Activated naive CD4-positive, alpha-beta T cell treated with anti-CD3 and anti-CD28 coated beads for 36 hours (primary cell): ENCODE results near the gene UBTD1. TPM values are rescaled to one million over a fixed set of nuclear protein-coding genes. Genes with fewer than 3 reads are reported as not detected.

Source experiments
- CTCF ChIA-PET: fragments of 350-600 bp; sonication (Branson Sonifier 250); formaldehyde crosslinking; loops from one replicate; lab custom pipeline; 2021; ENCODE audit warnings: antibody characterized with exemption; lab: Charles Lee
- DNase-seq: peaks from one replicate; pipeline ENCODE4 v3.0.0-alpha.2; 2020
- H3K27ac Mint-ChIP-seq: one replicate; pipeline ENCODE4 v1.8.0; 2021; ENCODE audit warnings: mild to moderate bottlenecking, mixed read lengths
- H3K27me3 Mint-ChIP-seq: one replicate; pipeline ENCODE4 v1.8.0; 2021; ENCODE audit warnings: low read depth, mixed read lengths
- H3K36me3 Mint-ChIP-seq: one replicate; pipeline ENCODE4 v1.8.0; 2021; ENCODE audit warnings: low read depth, mixed read lengths
- H3K4me1 Mint-ChIP-seq: one replicate; pipeline ENCODE4 v1.8.0; 2021; ENCODE audit warnings: low read depth, mixed read lengths
- H3K4me3 Mint-ChIP-seq: one replicate; pipeline ENCODE4 v1.8.0; 2021; ENCODE audit warnings: mild to moderate bottlenecking, moderate library complexity, mixed read lengths
- H3K9me3 Mint-ChIP-seq: one replicate; pipeline ENCODE4 v1.8.0; 2021; ENCODE audit warnings: mixed read lengths
- intact Hi-C: fragments of 100-400 bp; cut with micrococcal nuclease; formaldehyde crosslinking; loops from one replicate; pipeline ENCODE4 v1.15.1; 2023
- total RNA-seq, 2 experiments: library from RNA; stranded (reverse); gene quantifications; one replicate each; pipeline ENCODE4 v1.2.3, GENCODE V29; 2021

UBTD1 gene
- total RNA-seq, 2 experiments from 2014 or later: 0.86 to 1.3 TPM

- intact Hi-C loops: no loop called here
- Mint-ChIP-seq H3K27ac (no peak overlapping the region), H3K4me3 (no peak overlapping the region), H3K4me1 (no peaks in the 10 kb centered on the region), H3K36me3 (no peaks in the 10 kb centered on the region), H3K9me3 (no peaks in the 10 kb centered on the region), H3K27me3 (peaks cover 5% of the 10 kb centered on the region)
- CTCF ChIA-PET: no interaction called here
- DNase-seq: no peak
Observed at GRCh38 chr10:97506199-97506991, 7.7 kb downstream of the UBTD1 start.

- Mint-ChIP-seq H3K4me1 (no peaks in the 10 kb centered on the region), H3K9me3 (no peaks in the 10 kb centered on the region), H3K27ac (no peak overlapping the region), H3K36me3 (no peaks in the 10 kb centered on the region), H3K27me3 (no peaks in the 10 kb centered on the region), H3K4me3 (no peak overlapping the region)
- CTCF ChIA-PET: interaction anchor here (1.0 kb wide), 1 partner anchor 11 kb away, joined by 3 read pairs; no protein-coding TSS in a partner anchor
- intact Hi-C loops: no loop called here
- DNase-seq: no peak
Observed at GRCh38 chr10:97508342-97508741, 9.6 kb downstream of the UBTD1 start.

GRCh38 chr10:97509120-97509680, 10.5 kb downstream of the UBTD1 start:
- CTCF ChIA-PET: interaction anchor here (0.9 kb wide), 1 partner anchor 9 kb away, joined by 3 read pairs; no protein-coding TSS in a partner anchor
- DNase-seq: no peak
- Mint-ChIP-seq H3K27me3 (no peaks in the 10 kb centered on the region), H3K36me3 (no peaks in the 10 kb centered on the region), H3K4me1 (no peaks in the 10 kb centered on the region), H3K4me3 (no peak overlapping the region), H3K27ac (no peak overlapping the region), H3K9me3 (no peaks in the 10 kb centered on the region)
- intact Hi-C loops: no loop called here

- Mint-ChIP-seq H3K27me3 (no peaks in the 10 kb centered on the region), H3K9me3 (no peaks in the 10 kb centered on the region), H3K27ac (no peak overlapping the region), H3K4me1 (no peaks in the 10 kb centered on the region), H3K4me3 (no peak overlapping the region), H3K36me3 (no peaks in the 10 kb centered on the region)
- DNase-seq: no peak
- CTCF ChIA-PET: interaction anchor here (0.7 to 1.8 kb wide), 3 partner anchors 15 to 831 kb away, joined by 3 to 7 read pairs (median 3); no protein-coding TSS in a partner anchor
- intact Hi-C loops: no loop called here
Observed at GRCh38 chr10:97510686-97511085, 12.0 kb downstream of the UBTD1 start.

- Mint-ChIP-seq H3K27me3 (no peaks in the 10 kb centered on the region), H3K27ac (no peak overlapping the region), H3K4me1 (no peaks in the 10 kb centered on the region), H3K9me3 (no peaks in the 10 kb centered on the region), H3K4me3 (no peak overlapping the region), H3K36me3 (no peaks in the 10 kb centered on the region)
- CTCF ChIA-PET: interaction anchor here (1.8 kb wide), 1 partner anchor 41 kb away, joined by 7 read pairs; no protein-coding TSS in a partner anchor
- intact Hi-C loops: no loop called here
- DNase-seq: no peak
Observed at GRCh38 chr10:97511711-97512440, 13.2 kb downstream of the UBTD1 start.

- intact Hi-C loops: no loop called here
- H3K27me3 Mint-ChIP-seq: no peaks in the 10 kb centered on the region
- H3K9me3 Mint-ChIP-seq: no peaks in the 10 kb centered on the region
- no peak for DNase-seq
- H3K36me3 Mint-ChIP-seq: no peaks in the 10 kb centered on the region
- CTCF ChIA-PET: interaction anchor here (0.6 kb wide), 1 partner anchor 13 kb away, joined by 3 read pairs; no protein-coding TSS in a partner anchor
- no peak overlapping the region for H3K4me3 Mint-ChIP-seq
- no peak overlapping the region for H3K27ac Mint-ChIP-seq
- H3K4me1 Mint-ChIP-seq: no peaks in the 10 kb centered on the region
Observed at GRCh38 chr10:97512993-97513392, 14.3 kb downstream of the UBTD1 start.

GRCh38 chr10:97514344-97514743, 15.6 kb downstream of the UBTD1 start:
- intact Hi-C loops: no loop called here
- Mint-ChIP-seq H3K36me3 (no peaks in the 10 kb centered on the region), H3K27ac (no peak overlapping the region), H3K4me3 (no peak overlapping the region), H3K9me3 (no peaks in the 10 kb centered on the region), H3K27me3 (no peaks in the 10 kb centered on the region), H3K4me1 (no peaks in the 10 kb centered on the region)
- CTCF ChIA-PET: interaction anchor here (0.6 to 1.4 kb wide), 4 partner anchors 20 to 584 kb away, joined by 3 to 5 read pairs (median 4); no protein-coding TSS in a partner anchor
- DNase-seq: no peak

- Mint-ChIP-seq H3K36me3 (no peaks in the 10 kb centered on the region), H3K4me1 (no peaks in the 10 kb centered on the region)
- CTCF ChIA-PET: interaction anchor here (1.2 to 1.4 kb wide), 2 partner anchors 19 to 38 kb away, joined by 3 to 4 read pairs; no protein-coding TSS in a partner anchor
Observed at GRCh38 chr10:97515271-97515978, 16.7 kb downstream of the UBTD1 start.

GRCh38 chr10:97517096-97517750, 18.5 kb downstream of the UBTD1 start:
- Mint-ChIP-seq H3K9me3 (no peaks in the 10 kb centered on the region), H3K4me1 (no peaks in the 10 kb centered on the region), H3K36me3 (no peaks in the 10 kb centered on the region), H3K27me3 (no peaks in the 10 kb centered on the region), H3K27ac (no peak overlapping the region), H3K4me3 (no peak overlapping the region)
- intact Hi-C loops: no loop called here
- CTCF ChIA-PET: no interaction called here
- DNase-seq: no peak

More at GRCh38 chr10:97515271-97515978, 16.7 kb downstream of the UBTD1 start:
- intact Hi-C loops: no loop called here
- Mint-ChIP-seq H3K27ac (no peak overlapping the region), H3K4me3 (no peak overlapping the region), H3K27me3 (no peaks in the 10 kb centered on the region), H3K9me3 (no peaks in the 10 kb centered on the region)
- DNase-seq: no peak

- no peaks in the 10 kb centered on the region for H3K36me3 Mint-ChIP-seq
- no peak overlapping the region for H3K4me3 Mint-ChIP-seq
- H3K27me3 Mint-ChIP-seq: no peaks in the 10 kb centered on the region
- no peak overlapping the region for H3K27ac Mint-ChIP-seq
- no peak for DNase-seq
- intact Hi-C loops: no loop called here
- no peaks in the 10 kb centered on the region for H3K4me1 Mint-ChIP-seq
- CTCF ChIA-PET: interaction anchor here (1.5 to 1.6 kb wide), 2 partner anchors 54 to 58 kb away, joined by 4 to 5 read pairs; partner anchors contain the start of gene ANKRD2
- H3K9me3 Mint-ChIP-seq: no peaks in the 10 kb centered on the region
Observed at GRCh38 chr10:97517778-97518300, 19.1 kb downstream of the UBTD1 start.
